GM19240 (cell line): ENCODE results near the gene HSD3B7.

Experiments used
- DNase-seq: peaks from one replicate; pipeline ENCODE4 v3.0.0; 2011; ENCODE audit warnings: low spot score; ENCODE audit not compliant: insufficient read length

The HSD3B7 gene

DNA sequence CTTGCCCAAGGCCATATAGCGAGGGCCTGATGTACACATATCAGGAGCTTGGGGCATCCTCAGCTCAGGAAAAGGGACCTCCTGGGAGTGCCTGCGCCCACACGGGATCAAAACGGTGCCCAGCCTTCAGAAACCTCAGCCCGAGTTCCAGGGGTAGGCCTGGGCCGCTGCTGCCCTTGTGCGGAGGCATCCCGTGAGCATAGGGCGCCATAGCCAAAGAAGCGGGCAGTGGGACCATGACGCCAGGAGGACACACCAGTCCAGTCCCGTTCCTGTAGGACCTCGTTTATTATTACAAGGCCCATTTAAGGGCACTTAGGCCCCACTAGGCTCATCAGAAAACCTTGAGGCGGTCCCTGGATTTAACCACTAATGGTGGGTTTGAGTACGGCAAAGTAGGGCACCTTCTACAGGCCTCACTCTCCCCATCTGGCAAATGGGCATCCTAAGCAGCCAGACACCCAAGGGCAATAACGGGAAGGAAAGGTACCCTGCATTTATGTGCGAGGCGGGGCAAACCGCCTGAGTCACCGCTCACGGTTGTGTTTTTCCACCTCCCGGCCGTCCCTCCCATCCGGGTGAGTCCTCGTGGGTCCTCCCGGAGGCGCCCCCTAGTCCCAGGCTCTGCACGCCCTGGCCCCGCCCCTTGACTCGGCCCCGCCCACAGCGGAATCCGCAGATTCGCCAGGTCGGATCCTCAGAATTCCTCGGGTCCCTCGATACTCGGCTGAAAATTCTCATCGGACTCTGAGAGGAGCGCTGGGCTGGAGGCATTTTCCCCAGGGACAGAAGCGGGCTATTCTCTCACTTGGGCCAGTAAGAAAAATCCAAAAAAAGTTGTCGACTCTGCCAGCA is 28.2 kb upstream of the HSD3B7 start:
- peak; percentile 70 for DNase-seq

DNA sequence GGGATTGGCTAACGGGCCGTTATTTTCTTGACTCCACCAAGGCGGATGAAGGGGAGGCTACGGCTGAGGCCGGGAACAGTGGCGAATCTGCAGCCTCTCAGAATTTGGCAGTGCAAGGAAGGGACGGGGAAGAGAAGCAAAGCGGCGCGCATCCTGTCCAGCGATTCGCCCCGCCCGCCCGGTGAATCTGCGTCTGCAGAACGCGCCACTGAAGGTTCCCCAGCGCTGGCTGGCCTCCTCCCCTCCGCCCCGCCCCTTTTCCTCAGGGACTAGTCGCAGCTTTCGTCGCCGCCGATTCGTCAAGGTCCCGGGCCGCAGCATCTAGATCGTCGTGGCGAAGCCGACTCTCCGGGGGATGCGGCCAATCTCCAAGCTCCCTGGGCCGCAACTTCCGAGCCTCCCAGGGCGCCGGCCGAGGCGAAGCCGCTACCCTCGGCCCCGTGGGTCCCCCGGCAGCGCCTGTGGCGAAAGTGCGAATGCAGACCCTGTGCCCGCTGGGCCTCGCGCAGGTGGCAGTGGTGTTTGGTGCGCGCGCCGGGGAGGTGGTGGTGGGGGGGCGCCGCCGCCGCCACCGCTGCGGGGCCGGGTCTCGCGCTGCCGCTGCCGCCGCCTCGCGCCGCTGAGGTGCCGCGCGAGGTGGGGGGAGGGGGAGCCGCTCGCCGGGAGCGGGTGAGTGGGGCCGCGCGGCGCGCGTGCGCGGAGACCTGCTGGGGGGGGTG is 27.4 kb upstream of the HSD3B7 start, which contains the start of gene SETD1A:
SETD1A (plus strand) TSS at position 299 of the 719 bp plus-strand sequence. CDS start 978 bp downstream, outside the sequence.
- peak; percentile 98 for DNase-seq

DNA sequence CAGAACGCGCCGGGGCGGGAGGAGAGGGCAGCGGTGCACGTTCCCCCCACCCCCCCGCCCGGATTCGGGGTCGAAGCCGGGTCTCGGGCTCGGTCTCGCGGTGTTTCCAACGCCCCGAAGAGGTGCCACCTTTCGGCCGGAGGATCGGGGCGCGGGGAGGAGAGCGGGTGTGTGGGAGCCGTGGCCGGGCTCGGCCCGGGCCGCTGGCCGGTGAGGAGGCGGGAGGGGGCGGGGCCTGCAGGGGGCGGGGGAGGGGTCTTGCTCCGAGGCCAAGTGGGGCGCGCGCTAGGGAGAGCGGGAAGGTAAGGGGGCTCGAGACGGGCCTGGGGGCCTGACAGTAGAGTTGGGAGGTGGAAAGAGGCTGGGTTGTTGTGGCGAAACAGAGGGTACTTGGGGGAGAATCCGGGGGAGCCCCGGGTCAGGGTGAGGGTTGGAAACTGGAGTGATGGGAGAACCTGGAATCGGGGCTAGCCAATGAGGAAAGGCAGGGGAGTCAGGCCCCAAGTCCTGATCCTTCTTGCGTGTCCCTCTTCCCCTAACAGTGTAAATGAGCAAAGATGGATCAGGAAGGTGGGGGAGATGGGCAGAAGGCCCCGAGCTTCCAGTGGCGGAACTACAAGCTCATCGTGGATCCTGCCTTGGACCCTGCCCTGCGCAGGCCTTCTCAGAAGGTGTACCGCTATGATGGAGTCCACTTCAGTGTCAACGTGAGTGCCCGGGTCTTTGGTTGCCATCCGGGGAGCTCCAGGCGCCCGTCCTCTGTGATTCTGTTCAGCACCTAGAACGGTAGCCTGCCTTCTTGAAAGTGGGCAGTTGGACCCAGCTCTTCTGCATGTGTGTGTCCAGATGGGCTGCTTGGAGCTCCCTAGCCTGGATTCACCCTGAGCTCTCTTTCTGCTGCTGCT is 26.6 kb upstream of the HSD3B7 start:
- peak; percentile 79 for DNase-seq

DNA sequence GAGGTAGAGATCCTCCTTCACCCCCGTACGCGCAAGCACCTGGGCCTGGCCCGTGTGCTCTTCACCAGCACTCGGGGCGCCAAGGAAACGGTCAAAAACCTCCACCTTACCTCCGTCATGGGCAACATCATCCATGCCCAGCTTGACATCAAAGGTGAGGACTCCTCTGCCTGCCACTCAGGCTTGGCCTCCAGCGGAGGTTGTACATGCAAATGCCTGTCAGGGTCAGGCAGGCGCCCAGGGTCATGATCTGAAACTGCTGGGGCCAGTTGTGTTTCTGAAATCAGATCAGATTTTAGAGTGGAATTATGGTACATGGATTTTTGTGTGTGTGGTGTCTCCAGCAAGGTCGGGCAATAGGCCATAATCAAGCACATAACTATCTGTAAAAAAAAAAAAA is 23.6 kb upstream of the HSD3B7 start:
- no peak for DNase-seq

DNA sequence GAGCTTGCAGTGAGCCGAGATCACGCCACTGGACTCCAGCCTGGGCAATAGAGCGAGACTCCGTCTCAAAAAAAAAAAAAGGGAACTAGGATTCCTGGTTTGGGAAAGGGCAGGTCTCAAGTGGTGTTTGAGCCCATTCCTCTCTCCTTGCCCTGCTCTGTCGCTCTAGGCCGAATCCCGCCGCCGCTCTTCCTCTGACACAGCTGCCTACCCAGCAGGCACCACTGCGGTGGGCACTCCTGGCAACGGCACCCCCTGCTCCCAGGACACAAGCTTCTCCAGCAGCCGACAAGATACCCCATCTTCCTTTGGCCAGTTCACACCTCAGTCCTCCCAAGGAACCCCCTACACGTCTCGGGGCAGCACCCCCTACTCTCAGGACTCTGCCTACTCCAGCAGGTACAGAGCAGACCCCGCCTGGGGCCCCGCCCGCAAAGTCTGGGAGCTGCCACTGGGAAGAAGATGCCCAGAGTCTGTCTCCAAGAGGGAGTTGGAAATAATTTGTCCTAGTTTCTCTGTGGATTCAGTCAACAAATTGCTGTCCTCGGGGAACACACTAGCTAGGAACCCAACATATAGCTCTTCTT is 21.0 kb upstream of the HSD3B7 start:
- DNase-seq: no peak

DNA sequence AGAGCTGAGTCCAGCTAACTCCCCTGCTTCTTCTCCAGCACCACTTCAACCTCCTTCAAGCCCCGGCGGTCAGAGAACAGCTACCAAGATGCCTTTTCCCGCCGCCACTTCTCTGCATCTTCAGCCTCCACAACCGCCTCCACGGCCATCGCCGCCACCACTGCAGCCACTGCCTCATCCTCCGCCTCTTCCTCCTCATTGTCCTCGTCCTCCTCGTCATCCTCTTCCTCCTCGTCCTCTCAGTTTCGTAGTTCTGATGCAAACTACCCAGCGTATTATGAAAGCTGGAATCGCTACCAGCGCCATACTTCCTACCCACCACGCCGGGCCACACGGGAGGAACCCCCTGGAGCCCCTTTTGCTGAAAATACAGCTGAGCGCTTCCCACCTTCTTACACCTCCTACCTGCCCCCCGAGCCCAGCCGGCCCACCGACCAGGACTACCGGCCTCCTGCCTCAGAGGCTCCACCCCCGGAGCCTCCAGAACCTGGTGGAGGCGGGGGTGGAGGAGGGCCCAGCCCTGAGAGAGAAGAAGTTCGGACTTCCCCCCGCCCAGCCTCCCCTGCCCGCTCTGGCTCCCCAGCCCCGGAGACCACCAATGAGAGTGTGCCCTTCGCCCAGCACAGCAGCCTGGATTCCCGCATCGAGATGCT is 20.3 kb upstream of the HSD3B7 start:
- DNase-seq: no peak

DNA sequence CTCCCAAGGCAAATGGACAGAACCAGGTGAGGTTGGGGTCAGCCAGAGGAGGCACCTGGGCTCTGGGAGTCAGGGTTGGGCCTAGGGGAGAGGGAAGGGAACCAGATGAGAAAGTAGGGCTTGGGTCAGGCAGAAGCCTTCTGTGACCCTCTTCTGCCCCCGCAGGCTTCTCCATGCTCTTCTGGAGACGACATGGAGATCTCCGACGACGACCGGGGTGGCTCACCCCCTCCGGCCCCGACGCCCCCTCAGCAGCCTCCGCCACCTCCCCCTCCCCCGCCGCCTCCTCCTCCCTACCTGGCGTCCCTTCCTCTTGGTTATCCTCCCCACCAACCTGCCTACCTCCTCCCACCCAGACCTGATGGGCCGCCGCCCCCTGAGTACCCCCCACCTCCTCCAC is 19.6 kb upstream of the HSD3B7 start:
- DNase-seq: no peak

DNA sequence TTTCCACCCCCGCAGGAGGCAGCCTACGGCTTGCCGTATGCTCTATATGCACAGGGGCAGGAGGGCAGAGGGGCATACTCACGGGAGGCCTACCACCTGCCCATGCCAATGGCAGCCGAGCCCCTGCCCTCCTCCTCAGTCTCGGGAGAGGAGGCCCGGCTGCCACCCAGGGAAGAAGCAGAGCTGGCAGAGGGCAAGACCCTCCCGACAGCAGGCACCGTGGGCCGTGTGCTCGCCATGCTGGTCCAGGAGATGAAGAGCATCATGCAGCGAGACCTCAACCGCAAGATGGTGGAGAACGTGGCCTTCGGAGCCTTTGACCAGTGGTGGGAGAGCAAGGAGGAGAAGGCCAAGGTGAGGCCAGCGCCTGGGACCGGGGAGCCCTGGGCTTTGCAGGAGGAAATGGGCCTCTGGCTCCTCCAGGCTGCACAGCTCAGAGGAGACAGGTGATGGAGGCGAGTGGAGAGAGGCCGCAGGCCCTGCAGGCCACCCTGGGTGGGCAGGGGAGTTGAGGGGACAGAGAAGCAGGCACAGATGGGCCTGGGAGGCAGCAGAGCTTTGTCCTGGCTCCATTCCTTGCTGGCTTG is 18.9 kb upstream of the HSD3B7 start:
- no peak for DNase-seq

DNA sequence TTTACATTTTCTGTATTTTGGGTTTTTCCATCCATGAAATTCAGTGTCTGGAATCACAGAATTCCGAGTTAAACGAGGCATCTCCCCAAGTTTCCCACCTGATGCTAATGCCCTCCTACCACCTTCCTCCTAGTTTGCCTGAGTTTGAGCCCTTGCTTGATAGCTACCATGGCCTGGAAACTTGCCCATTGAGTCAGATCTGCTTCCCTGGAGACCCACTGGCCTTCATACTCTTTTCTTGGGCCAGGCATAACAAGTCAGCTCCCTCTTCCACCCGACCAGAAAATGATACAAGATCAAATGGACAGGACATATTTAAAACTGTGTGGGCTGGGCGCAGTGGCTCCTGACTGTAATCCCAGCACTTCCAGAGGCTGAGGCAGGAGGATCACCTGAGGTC is 17.2 kb upstream of the HSD3B7 start:
- DNase-seq: no peak

DNA sequence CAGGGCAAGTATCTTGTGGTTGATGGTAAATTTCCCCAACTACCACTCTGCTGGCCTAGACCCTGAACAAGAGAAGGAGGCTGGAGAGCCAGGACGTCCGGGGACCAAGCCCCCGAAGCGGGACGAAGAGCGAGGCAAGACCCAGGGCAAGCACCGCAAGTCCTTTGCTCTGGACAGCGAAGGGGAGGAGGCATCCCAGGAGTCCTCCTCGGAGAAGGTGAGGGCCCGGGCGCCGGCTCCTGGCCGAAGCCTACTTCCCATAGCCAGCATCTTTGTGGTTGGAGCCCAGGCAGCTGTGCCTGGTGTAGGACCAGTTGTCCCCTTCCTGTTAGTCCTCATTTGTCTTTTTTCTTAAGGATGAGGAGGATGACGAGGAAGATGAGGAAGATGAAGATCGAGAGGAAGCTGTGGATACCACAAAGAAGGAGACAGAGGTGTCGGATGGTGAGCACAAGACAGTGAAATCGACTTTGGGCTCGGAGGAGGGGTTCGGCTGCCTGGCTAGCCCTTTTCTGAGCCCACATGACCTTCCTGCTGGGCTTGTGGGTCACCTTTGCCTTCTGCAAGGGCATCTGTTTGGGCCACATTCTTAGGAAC is 15.7 kb upstream of the HSD3B7 start:
- DNase-seq: no peak

DNA sequence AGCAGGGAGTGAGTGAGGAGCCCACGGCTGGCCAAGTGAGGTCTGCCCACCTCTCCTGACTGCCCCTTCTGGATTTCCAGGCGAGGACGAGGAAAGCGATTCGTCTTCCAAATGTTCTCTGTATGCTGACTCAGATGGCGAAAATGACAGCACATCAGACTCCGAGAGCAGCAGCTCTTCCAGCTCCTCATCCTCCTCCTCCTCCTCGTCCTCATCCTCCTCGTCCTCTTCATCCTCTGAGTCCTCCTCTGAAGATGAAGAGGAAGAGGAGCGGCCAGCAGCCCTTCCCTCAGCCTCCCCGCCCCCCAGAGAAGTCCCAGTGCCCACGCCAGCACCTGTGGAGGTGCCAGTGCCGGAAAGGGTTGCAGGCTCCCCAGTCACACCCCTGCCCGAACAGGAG is 13.7 kb upstream of the HSD3B7 start:
- DNase-seq: no peak

DNA sequence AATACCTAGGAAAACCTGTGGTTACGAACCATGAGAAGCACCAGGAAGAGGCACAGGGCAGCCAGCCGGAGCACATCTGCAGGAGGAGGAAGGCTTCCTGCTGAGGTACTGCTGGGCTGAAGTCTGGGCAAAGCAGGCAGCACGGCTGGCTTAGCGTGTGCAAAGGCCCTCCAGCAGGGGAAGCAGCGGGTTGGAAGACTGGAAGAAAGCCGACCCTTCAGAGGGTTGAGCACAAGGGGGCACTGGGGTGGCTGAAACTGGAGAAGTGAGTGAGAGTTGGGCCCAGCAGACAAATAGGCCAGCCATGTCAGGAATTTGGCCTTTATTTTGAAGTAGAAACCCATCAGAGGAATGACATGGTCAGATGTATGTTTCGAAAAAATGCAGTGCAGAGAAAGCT is 12.1 kb upstream of the HSD3B7 start:
- no peak for DNase-seq

DNA sequence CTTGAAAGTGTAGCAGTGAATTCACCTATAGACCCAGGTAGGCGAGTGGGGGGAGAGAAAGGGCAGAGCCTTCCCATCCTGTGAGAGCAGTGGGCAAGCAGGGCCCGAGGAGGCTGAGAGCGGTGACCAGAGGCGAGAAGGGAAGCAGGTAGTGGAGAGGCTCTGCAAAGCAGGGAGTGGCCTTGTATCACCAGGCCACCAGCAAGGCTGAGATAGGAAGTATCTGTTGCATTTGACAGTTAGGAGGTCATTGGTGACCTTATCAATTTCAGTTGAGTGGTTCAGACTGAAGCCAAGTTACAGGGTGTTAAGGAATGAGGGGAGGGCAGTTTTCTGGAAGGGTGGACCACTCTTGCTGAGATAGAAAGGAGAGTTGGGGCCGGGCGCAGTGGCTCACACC is 10.7 kb upstream of the HSD3B7 start:
- no peak for DNase-seq

DNA sequence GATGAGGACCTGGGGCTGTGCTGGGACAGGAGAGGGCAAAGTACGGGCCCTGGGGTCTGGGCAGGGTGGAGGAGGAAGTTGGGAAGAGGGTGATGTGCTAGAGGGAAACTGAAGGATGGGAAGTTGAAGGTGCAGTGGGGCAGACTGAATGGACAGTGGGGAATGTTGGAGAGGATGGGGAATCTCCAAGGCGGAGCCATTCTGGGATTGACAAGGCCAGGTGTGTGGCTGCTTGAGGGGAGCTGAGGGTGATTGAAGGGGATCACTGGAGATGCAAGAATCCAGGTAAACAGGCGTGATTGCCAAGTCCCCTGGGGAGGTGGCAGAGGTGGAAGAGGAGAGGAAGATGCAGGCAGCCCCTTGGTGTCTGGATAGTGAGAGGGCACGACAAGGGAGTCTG is 8.5 kb upstream of the HSD3B7 start:
- no peak for DNase-seq

DNA sequence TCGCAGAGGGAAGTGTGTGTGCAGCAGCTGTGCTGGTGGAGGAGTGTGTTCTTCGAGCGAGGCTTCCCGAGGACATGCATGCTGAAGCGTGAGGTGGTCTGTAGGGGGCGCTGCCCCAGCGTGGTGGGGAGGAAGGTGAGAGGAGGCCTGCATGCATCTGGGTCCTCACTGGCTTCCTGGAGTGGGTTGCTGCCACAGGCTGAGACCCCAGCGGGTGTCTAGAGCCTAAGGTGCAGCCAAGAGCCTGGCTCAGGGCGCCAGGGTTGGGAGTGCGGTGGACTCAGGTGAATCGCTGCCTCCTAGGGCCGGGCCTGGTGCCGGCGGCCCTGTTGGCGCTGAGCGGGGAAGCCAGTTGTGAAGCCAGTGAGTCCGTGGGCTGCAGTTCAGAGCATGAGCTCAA is 7.5 kb upstream of the HSD3B7 start:
- no peak for DNase-seq

DNA sequence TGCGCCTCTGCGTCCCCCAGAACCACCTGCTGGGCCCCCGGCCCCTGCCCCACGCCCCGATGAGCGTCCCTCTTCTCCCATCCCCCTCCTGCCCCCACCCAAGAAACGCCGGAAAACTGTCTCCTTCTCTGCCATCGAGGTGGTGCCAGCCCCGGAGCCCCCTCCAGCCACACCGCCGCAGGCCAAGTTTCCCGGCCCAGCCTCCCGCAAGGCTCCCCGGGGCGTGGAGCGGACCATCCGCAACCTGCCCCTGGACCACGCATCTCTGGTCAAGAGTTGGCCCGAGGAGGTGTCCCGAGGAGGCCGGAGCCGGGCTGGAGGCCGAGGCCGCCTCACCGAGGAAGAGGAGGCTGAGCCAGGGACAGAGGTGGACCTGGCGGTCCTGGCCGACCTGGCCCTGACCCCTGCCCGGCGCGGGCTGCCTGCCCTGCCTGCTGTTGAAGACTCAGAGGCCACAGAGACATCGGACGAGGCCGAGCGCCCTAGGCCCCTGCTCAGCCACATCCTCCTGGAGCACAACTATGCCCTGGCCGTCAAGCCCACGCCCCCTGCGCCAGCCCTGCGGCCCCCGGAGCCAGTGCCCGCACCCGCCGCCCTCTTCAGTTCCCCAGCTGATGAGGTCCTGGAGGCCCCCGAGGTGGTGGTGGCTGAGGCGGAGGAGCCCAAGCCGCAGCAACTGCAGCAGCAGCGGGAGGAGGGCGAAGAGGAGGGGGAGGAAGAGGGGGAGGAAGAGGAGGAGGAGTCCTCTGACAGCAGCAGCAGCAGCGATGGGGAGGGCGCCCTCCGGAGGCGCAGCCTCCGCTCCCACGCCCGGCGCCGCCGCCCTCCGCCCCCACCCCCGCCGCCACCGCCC is 5.6 kb upstream of the HSD3B7 start:
- no peak for DNase-seq

DNA sequence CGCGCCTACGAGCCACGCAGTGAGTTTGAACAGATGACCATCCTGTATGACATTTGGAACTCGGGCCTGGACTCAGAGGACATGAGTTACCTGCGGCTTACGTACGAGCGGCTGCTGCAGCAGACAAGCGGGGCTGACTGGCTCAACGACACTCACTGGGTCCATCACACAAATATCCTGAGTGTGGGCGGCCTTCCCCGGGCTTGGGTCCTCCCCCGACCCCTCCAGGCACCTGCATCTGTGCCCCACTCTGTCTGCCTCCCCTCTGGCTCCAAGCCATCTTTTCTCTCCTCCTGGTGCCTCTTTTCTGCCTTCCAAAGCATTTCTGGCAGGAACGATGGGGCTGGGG is 5.0 kb upstream of the HSD3B7 start:
- no peak for DNase-seq

DNA sequence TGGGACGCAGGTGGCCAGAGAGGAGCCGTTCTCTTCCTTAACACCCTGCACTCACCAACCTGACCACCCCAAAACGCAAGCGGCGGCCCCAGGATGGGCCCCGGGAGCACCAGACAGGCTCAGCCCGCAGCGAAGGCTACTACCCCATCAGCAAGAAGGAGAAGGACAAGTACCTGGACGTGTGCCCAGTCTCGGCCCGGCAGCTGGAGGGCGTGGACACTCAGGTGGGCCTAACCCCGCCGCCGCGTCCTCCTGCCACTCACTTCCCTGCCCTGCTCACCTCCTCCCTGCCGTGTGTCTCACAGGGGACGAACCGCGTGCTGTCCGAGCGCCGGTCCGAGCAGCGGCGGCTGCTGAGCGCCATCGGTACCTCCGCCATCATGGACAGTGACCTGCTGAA is 4.6 kb upstream of the HSD3B7 start:
- DNase-seq: no peak

DNA sequence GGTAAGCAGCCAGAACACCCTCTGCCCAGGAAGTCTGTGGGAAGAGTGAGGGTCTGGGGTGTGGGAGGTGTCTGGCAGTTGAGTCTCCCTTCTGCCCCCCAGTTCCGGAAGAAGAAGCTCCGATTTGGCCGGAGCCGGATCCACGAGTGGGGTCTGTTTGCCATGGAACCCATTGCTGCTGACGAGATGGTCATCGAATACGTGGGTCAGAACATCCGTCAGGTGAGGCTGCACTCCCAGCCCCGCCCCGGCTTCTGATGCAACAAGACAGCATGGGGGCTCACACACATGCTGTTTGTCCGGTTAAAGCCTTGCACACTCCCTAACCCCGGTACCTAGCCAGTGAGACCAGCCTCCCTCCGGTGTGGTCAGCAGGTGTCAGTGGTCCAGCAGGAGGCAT is 4.0 kb upstream of the HSD3B7 start:
- DNase-seq: no peak
